ENCODE measurements around the gene FKBP8. TPM values are rescaled to one million over a fixed set of nuclear protein-coding genes. Genes with fewer than 3 reads are reported as not detected.

Gene FKBP8
- total RNA-seq, 2 experiments from 2014 or later = 147 to 152 TPM

- H3K4me3 ChIP-seq (ENCODE audit: low read length) = no peak overlapping the region
- no peaks in the 10 kb centered on the region for H3K27me3 ChIP-seq (ENCODE audit: control insufficient read depth in 1 of 2, insufficient read depth in 2 of 2, low read length in 2 of 2)
- ChIA-PET POLR2A (interaction anchor here (1.0 kb wide), 1 partner anchor 9 kb away, joined by 3 read pairs; no protein-coding TSS in a partner anchor), CTCF (no interaction called here)
- H3K9me3 ChIP-seq (ENCODE audit: control insufficient read depth in 1 of 2, insufficient read depth in 1 of 2, low read length in 2 of 2) = no peaks in the 10 kb centered on the region
- ATAC-seq (ENCODE audit: poor library complexity) (no peak), DNase-seq (no peak)
- Mint-ChIP-seq H3K9me3 (no peaks in the 10 kb centered on the region), H3K4me3 (no peak overlapping the region), H3K36me3 (ENCODE audit: low read depth) (peaks cover 31% of the 10 kb centered on the region), H3K4me1 (ENCODE audit: low read depth) (no peaks in the 10 kb centered on the region), H3K27ac (no peak overlapping the region), H3K27me3 (no peaks in the 10 kb centered on the region)
- H3K27ac ChIP-seq (ENCODE audit: low read depth in 1 of 2, low read length in 2 of 2) = no peak overlapping the region
- H3K36me3 ChIP-seq (ENCODE audit: insufficient read depth, low read length) = peaks cover 35% of the 10 kb centered on the region
- intact Hi-C loops (cut with DNase I, micrococcal nuclease) = no loop called here
- TF ChIP-seq CTCF (IDR thresholded peaks at IDR 0.05) = no peak
- H3K4me1 ChIP-seq (ENCODE audit: insufficient read depth, low read length) = no peaks in the 10 kb centered on the region
These were observed 11.9 kb downstream of the FKBP8 start for GRCh38 chr19:18531485-18531884.

DNA sequence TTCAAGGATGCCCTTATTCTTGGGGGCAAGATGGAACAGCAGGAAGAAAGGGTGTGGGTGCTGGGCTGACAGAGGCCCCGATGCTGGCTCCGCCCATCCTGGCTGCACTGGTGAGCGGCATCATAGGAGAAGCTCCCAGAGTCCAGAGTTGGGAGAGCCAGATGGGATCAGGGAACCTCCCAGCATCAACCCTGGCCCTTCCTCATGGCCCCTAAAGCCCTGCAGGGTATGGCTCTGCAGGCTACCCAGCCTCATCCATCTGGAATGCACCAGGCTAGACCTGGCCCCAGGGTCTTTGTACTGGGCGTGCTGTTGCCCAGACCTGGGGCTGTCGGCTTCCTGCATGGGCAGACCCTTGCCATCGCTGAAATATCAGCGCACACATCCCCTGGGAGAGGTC, 13.6 kb downstream of the FKBP8 start:
- no peak overlapping the region for H3K4me3 Mint-ChIP-seq
- DNase-seq = no peak
- H3K27ac Mint-ChIP-seq = no peak overlapping the region
- Histone ChIP-seq H3K4me1 (ENCODE audit: insufficient read depth, low read length) (no peaks in the 10 kb centered on the region), H3K27me3 (ENCODE audit: control insufficient read depth in 1 of 2, insufficient read depth in 2 of 2, low read length in 2 of 2) (no peaks in the 10 kb centered on the region), H3K27ac (ENCODE audit: low read depth in 1 of 2, low read length in 2 of 2) (no peak overlapping the region), H3K4me3 (ENCODE audit: low read length) (no peak overlapping the region), H3K36me3 (ENCODE audit: insufficient read depth, low read length) (peaks cover 22% of the 10 kb centered on the region), H3K9me3 (ENCODE audit: control insufficient read depth in 1 of 2, insufficient read depth in 1 of 2, low read length in 2 of 2) (no peaks in the 10 kb centered on the region)
- POLR2A ChIA-PET = no interaction called here
- intact Hi-C loops (cut with DNase I, micrococcal nuclease) = loop anchor here in 1 of 2 experiments (10.0 kb wide), 1 partner anchor 175 kb away; no protein-coding TSS in a partner anchor
- peaks cover 19% of the 10 kb centered on the region for H3K36me3 Mint-ChIP-seq (ENCODE audit: low read depth)
- CTCF ChIA-PET = interaction anchor here (1.6 kb wide), 1 partner anchor 10 kb away, joined by 4 read pairs; no protein-coding TSS in a partner anchor
- H3K9me3 Mint-ChIP-seq = no peaks in the 10 kb centered on the region
- no peaks in the 10 kb centered on the region for H3K4me1 Mint-ChIP-seq (ENCODE audit: low read depth)
- no peak for ATAC-seq (ENCODE audit: poor library complexity)
- no peaks in the 10 kb centered on the region for H3K27me3 Mint-ChIP-seq
- TF ChIP-seq CTCF (IDR thresholded peaks at IDR 0.05) = no peak

GRCh38 chr19:18526316-18526715, 17.1 kb downstream of the FKBP8 start:
- CTCF ChIA-PET = no interaction called here
- Mint-ChIP-seq H3K27ac (no peak overlapping the region), H3K36me3 (ENCODE audit: low read depth) (peaks cover 9% of the 10 kb centered on the region), H3K9me3 (no peaks in the 10 kb centered on the region), H3K4me3 (no peak overlapping the region), H3K27me3 (no peaks in the 10 kb centered on the region), H3K4me1 (ENCODE audit: low read depth) (peaks cover 6% of the 10 kb centered on the region)
- peaks cover 7% of the 10 kb centered on the region for H3K4me1 ChIP-seq (ENCODE audit: insufficient read depth, low read length)
- H3K27me3 ChIP-seq (ENCODE audit: control insufficient read depth in 1 of 2, insufficient read depth in 2 of 2, low read length in 2 of 2) = no peaks in the 10 kb centered on the region
- ATAC-seq (ENCODE audit: poor library complexity) (no peak), DNase-seq (no peak)
- peaks cover 1% of the 10 kb centered on the region for H3K36me3 ChIP-seq (ENCODE audit: insufficient read depth, low read length)
- H3K27ac ChIP-seq (ENCODE audit: low read depth in 1 of 2, low read length in 2 of 2) = no peak overlapping the region
- H3K4me3 ChIP-seq (ENCODE audit: low read length) = no peak overlapping the region
- intact Hi-C loops (cut with DNase I, micrococcal nuclease) = loop anchor here in 1 of 2 experiments (10.0 kb wide), 1 partner anchor 178 kb away; no protein-coding TSS in a partner anchor
- TF ChIP-seq CTCF (IDR thresholded peaks at IDR 0.05) = no peak
- POLR2A ChIA-PET = no interaction called here
- no peaks in the 10 kb centered on the region for H3K9me3 ChIP-seq (ENCODE audit: control insufficient read depth in 1 of 2, insufficient read depth in 1 of 2, low read length in 2 of 2)
